NCI-H526 treated with DMSO at 0.1 percent for 48 hours (cell line): ENCODE results near the gene ONECUT3.
"Not testable (repeated sequence)": the region's sequence is repeated elsewhere in the genome, so short reads cannot be mapped to it uniquely, and the experiment has no call there.

ENCODE experiments used
- DNase-seq: peaks from one replicate; lab custom pipeline; 2025; lab: John Stamatoyannopoulos, UW

ONECUT3 gene

DNA sequence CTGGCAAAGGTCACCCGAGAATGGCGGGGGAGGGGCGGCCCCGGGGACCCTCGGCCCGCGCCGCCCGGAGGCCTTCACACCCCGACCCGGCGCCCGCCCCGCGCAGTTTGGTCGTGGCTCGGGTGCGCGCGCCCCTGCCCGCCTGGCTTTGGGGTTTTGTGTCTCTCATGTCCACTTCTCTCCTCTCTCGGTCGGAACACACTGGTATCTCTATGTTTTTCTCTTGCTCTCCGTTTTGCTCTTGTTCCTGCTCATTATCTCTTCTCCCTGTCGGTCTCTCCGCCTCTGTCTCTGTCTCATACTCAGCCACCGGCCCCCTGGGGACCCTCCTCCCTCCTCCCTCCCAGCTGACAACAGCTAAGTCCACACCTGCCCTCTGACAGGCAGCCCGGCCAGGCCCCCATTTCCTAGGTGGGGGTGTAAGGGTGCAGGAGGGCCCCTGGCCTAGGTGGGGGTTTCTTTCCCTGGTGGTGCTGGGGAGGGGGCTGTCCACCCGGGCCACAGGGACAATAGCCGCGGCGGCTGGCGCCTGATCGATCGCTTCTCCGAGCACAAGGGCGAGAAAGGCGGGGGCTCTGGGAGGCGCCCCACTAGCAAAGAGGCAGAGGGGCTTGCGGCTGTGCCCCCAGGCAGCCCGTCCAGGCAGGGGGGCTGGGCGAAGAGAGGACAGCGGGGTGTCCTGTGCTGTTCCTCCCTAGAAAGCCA is 2.3 kb downstream of the ONECUT3 start:
- DNase-seq: no peak

DNA sequence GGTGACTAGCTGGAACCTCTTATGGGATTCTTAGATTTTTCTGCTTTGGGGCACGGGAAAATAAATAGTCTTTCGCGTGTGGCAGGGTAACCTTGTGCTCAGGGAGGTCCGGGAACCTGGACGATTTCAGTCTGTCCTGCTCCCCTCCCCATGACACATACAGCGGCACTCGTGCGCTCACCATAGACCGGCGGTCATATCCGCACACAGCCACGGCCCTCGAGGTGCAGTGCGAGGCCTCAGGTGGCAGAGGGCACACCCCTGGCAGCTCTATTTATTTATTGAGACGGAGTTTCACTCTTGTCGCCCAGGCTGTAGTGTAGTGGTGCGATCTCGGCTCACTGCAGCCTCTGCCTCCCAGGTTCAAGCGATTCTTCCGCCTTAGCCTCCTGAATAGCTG is 3.0 kb downstream of the ONECUT3 start:
- no peak for DNase-seq

DNA sequence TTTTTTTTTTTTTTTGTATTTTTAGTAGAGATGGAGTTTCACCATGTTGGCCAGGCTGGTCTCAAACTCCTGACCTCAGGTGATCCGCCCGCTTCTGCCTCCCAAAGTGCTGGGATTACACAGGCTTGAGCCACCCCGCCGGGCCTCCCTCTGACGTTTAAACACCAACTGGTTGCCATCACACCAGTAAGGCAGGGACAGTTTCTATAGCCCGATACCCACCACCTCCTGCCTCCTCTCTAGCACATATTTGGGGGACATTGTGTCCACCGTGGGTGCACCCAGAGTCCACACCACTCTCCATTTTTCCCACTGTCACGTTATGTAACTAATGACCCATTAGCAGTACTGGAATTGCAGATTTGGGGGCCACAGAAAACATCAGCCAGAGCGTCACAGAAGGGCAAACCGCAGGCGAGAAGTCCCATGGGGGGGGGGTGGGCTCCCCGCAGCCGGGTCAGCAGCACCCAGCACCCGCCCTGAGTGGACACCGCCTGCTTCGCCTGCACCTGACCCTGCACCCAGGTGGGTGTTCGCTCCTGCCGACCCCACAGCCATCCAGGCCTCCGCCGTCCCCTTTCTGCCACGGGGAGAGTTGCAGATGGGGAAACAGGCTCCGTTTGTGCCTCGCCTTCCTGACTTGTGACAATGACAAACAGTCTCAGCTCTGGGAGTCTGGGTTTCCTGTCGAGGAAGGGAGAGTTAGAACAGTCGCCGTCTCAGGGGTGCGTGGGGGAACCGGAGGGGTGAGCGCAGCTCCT is 3.6 kb downstream of the ONECUT3 start:
- DNase-seq: no peak

DNA sequence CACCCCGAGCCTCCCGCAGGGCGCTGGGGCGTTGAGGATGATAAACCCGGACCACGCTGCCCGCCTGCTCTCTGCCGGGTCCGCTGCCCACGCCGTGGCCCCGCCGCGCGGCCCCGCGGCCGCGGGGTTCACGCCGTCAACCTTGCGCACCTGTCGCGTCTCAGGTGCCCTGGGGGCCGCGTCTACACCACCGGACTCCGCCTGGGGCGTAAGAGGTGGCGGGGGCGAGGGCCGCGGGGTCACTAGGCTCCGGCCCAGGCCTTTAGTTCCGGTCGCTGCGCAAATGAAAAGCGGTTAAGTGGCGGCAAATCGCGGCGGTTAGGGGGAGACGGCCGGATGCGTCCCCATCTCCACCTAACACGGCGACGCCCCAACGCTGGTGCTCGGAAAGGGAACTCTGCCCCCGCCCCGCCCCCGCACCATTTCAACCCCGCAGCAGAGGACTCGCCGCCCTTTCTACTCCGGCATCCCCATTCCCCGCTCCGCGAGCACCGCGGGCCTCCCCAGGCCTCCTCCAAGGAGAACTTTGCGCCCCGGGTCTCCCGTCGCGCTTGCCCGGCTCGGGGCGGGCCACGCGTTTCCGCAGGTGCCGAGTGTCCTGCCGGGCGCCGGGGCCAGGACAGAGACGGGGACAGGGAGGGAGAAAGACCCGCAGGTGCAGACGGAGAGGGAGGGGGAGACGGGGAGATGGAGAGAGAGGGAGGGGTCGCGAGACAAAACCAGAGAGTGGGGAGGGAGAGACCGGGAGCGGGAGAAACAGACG is 4.3 kb downstream of the ONECUT3 start:
- DNase-seq: no peak

DNA sequence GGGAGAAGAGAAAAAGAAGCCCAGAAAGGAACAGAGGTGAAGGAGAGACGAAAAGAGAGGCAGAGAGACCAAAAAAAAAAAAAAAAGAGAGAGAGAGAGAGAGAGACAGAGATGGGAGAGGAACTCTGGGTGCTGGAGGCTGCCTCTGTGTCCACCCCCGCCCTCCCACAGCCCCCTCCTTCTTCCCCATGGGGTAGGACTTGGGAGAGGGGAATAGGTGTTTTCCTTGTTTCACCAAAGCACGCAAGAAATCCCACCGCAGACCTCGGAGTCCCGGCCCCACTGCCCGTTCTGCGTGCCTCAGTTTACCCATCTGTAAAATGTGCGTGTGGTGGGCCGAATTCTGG is 4.9 kb downstream of the ONECUT3 start:
- DNase-seq: no peak

DNA sequence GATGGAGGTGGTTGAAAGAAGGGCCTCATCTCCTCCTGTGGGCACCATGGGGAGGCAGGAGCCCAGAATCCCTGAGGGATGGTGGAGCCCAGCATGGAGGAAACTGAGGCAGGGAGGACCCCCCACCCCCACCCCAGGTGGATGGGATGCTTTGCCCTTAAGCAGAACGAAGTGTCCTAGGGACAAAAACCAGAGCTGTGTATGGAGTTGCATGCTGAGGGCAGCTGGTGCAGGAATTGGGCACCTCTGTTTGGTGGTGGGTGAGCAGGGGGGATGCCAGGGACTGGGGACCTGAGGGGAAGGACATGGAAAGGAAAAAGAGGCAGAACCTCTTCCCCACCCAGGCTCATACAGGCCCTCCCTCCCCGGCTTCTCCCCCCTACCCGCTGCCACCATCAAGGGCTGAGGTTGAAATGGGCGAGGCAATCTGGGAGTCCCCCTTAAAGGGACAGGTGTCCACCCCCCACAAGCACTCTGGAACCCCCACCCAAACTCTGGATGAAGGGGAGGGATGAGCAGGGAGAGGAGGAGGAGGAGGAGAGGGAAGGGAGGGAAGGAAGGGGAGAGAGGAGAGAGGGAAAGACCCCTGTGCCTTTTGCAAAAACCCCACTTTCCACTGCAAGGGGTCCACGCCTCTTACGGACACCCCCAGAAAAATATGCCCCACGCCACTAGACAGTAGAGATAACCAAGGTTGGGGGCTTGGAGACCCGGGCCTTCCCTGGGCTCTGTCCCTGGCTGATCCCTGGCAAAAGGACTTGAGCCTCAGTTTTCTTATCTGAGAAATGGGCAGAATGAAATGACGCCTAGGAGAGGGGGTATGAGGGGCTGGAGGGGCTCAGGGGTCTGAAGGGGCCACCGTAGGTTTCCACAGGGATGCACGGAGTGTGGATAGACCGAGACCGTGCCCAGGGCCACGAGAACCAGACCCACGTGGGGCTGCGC is 5.9 kb downstream of the ONECUT3 start:
- no peak for DNase-seq

DNA sequence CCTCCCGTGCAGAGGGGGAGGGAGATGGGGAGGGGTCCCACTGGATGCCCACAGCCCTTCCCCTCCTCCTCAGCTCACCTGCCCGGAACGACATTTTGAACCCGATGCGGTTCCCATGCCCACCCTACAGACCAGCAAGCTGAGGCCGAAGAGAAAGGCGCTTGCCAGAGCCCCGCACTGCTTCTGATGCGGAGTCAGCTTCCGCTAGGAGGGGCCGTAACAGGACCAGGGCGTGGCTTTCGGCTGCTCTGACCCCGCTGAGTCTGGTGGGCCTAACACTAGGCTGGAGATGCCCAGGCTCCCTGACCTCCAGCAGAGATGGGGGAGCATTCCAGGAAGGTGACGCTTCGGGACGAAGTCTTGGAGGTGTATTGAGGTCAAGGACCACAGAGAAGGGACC is 6.7 kb downstream of the ONECUT3 start:
- DNase-seq: no peak

DNA sequence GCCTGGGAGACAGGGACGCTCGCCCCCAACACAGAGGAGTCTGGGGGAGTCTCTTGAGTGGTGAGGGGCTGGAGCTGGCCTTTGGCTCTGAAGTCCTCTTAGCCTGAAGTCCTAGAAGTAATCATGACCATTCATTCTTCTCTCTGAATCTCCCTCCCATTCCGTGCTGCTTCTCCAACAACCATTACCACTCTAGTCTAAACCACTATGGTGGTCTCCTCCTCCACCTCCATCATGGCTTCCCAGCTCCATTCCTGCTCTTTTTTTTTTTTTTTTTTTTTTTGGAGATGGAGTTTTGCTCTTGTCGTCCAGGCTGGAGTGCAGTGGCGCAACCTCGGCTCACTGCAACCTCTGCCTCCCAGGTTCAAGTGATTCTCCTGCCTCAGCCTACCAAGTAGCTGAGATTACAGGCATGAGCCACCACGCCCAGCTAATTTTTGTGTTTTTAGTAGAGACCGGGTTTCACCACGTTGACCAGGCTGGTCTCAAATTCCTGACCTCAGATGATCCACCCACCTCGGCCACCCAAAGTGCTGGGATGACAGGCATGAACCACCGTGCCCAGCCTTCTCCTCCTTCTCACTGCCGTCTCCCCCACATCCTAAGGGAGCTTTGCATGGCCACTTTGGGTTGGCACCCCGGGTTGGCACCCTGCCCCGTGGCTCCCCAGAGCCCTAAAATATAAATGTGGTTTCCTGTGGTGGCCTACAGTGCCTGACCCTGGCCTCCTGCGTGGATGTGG is 7.7 kb downstream of the ONECUT3 start:
- not testable (repeated sequence) for DNase-seq

DNA sequence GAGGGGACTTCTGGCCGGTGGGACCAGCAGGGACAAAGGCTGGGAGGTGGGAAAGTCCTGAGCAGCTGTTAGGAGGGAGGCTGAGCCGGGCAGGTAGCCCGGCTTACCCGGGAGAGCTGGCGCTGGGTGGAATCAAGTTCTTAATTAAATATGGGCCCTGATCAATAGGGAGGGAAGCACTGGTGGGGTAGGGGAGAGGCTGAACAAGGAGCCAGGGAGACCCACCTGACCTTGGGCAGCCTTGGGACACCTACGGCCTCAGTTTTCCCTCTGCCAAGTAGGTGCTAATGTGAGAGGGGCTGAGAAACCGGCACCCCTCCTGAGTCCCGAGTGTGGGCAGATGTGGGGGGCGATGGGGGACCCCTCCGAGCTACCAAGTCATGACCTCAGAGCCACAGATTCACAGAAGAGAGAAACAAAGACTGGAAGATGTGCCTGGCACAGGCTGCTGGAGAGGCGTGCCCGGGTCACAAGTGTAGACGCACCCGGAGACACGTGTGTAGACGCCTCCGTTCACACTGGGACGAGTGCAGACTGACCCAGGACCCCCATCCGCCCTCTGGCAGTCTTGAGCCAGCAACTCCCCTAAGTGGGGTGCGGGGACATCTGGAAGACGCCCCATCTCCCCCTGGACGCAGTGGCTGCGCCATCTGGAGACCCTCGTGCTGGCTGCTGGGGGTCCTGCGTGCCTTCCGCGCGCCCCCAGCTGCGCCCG is 8.4 kb downstream of the ONECUT3 start:
- DNase-seq: no peak

DNA sequence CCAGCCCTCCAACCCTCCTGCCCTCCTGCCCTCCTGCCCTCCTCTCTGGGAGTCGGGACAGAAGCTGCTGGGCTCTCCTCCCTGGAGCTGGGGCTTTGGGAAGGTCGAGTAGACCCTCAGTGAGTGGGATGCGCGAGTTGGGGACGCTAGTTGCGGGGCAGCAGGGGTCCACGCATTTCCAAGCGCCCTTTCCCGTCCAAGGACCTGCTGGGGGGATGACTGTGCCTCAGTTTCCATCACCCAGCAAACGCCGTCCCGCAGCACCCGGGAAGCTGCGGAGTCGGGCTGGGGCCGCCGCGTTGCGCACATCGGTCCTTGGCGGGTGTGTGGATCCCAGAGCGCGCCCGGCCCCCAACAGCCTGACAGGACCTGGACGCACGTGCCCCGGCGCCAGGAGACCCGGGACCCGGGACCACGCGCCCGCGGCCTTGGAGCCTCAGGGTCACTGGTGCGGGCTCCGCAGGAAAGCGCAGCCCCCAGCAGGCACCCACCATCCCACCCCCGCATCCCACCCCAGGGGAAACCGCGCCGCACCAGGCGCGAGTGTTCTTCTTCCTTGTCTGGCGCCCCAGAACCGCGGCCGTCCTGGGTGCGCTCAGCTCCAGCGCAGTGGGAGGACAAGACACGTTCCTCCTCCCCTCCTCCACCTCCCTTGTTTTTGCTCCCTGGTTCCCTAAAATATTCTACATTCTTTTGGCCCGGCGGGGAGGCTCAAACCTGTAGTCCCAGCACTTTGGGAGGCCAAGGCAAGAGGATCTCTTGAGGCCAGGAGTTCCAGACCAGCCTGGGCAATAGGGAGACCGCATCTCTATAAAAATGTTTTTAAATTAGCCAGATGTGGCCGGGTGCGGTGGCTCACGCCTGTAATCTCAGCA is 9.2 kb downstream of the ONECUT3 start:
- no peak for DNase-seq

DNA sequence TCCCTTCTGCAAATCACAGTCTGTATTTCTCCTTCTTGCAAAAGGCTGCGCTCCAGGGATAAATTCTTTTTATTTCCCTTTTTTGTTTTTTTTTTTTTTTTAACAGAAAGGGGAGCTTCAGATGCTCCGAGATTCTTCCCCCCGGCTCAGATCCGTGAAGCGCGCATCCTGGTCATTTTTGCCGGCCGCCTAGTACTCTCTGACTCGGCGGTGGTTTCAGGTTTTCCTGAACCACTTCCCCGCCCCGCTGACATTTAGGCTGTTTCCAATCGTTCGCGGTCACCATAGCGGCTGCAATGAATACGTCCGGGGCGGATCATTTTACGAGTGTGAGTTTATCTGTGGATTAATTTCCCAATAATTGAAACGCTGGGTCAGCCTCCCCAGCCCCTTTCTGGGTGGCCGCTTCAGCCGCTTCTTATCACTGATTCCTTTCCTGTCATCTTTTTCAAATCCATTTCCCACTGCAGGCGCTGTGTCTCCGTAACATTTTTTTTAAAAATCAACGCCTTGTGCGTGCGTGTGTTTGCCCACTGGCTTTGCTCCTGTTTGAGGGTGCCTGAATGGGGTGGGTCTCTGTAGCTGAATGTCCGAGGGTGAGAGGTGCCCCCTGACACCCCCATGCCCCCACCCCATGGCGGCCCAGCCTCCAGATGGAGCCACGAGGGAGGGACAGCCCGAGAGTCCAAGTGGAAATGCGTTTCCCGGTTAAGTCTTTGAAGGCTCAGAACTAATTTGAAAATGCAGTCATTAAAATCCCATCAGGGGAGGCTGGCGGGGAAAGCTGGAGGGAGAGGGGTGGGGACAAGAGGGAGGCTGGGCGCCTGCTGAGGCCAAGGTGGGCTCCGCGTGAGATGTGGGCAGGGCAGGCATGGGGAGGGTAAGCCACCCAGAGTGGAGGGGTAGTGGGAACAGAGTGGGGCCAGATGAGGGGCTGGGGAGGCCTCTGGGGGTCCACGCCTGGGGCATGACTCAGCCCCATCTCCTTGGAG is 10.6 kb downstream of the ONECUT3 start:
- DNase-seq: no peak

DNA sequence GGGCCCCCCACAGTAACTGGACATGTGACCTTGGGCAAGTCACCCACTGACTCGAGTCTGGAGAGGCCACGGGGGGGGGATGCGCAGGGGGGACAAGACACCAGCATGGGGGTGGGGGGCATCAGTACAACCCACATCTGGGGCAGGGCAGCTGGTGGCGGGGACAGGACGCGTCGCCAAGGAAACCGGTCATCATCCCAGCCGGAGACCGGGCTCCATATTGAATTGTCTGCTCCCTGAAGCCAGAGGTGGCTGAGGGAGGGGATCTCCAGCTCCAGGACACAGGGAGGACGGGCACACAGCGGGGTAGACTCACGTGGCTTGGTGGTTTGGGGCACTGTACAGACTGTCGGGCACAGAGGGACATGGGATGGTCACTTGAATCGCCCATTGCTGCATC is 11.4 kb downstream of the ONECUT3 start:
- no peak for DNase-seq

DNA sequence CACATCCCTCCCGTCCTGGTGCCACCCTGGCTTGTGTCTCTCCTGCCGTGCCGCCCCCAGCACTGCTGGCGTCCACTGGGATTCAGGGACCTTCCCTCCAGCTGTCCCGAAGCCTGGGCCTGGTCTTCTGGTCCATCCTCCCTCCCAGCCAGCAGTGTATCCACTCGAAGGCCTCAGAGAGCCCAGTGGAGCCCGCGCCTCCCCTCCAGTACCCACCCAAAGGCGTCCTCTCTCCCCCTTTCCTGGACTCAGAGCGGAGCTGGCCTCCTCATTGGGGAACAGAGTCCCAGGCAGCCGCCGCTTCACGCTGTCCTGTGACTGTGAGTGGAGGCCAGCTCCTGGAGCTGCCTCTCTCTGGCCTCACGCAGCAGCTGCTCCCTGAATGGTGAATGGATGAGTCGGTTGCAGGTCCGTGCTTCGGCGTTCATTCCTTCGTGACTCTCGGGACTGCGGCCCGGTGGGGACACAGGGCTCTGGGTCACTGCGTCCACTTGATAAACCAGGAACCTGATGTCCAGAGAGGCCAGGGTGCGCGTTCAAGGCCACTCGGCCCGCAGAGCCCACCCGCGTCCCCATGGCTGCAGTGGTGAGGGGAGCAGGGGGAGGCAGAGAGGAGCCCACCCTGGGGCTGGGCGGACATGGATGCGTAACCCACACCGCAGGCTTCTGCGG is 12.1 kb downstream of the ONECUT3 start:
- DNase-seq: no peak

DNA sequence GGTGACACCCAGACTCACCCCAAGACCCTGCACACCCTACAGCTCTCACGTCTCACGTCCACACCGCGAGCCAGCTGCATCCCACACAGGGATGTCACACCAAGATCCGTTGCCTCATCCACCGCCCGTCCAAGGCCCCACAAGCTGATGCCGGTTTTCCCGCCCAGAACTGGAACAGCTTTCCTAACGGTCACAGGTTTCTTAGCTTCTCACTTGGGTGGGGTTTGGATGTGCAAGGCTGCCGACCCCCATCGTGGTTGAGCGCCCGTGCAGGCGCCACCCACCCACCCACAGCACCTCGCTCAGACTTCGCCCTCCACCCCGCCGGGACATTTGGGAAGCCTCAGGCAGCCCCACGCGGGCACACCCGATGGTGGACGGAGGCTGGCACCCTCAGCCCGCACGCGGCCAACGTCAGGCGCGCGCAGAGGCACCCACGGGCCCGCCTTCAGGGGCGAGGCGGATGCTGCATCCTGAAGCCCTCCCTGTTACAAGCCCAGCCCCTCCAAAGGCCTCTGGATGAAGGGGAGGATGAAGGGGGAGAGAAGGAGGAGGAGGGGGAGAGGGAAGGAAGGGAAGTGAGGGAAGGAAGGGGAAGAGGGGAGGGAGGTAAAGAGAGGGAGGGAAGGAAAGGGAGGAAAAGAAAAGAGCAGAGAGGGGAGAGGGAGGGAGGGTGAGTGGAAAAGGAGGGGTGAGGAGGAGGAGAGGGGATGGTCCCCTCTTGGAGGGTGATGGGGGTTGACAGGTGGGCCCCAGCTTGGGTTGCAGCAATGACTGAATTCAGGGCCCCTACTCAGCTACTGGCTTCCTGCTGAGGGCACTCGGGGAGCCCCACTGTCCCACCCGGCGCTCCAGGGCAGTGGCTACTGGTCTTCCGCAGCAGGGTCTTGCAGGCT is 12.8 kb downstream of the ONECUT3 start:
- no peak for DNase-seq

DNA sequence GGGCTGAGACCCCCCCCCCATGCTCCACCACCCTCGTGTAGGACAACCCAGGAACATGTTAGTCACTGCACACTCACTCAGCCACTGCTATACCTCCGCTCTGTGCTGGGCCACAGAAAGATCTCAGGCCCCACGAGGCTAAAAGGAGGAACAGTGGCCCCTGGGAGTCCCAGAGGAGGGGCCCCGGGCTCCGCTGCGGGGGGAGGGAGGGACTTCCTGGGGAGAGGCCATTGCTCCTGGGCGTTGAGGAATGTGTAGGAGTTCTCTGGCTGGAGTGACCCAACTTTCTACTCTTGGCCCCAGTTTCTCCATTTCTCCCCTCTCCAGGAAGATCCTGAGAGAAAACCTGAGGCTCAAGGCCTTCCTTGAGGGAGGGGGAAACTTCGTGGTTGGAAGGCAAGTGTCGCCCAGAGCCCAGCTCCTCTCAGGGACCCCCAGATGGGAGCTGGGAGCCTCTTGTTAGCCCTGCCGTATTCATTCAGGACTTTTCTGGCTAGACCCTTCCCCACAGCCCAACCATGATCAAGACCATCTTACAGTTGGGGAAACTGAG is 13.6 kb downstream of the ONECUT3 start:
- no peak for DNase-seq

DNA sequence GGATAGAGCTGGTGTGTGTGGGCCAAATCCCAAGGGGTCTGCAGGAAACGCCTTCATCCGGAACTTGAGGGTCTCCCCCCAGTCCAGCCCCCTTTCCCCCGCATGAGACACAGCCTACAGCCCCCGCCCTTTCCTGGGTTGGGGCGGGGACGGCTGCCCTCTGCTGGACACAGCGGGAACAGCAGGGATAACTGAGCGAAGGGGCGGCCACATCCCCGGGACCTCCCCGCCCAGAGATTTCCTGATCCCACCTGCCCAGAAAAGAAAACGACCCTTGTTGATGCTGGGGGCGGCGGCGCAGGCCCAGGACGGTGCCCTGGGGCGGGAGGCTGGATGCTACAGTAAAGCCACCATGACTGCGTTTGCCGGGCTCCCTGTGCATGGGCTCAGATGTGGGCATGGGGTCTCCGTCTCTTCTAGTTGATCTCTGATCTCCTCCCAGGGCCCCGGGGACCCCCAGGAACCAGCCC is 14.2 kb downstream of the ONECUT3 start:
- no peak for DNase-seq
